ENCODE data around the gene UBA5.

GRCh38 chr3:132625613-132626012, 34.5 kb upstream of the UBA5 start:
- no peak for TF ChIP-seq GATA3 (IDR thresholded peaks at IDR 0.05; ENCODE audit: low read depth, low read length)
- TF ChIP-seq GATA2 (IDR thresholded peaks at IDR 0.05; ENCODE audit: low read depth, low read length), result no peak
